HG02798 (cell line): ENCODE results near the gene MAB21L4.

Experiments used
- ATAC-seq: cut with Tn5 transposase; IDR thresholded peaks from one replicate; pipeline ENCODE4 v1.9.1; 2021; ENCODE audit warnings: mild to moderate bottlenecking; ENCODE audit not compliant: unreplicated experiment, poor library complexity

Gene MAB21L4

GRCh38 chr2:240885566-240885965 lies 10.4 kb downstream of the MAB21L4 start:
- no peak for ATAC-seq

GRCh38 chr2:240884745-240885144 lies 11.2 kb downstream of the MAB21L4 start:
- no peak for ATAC-seq

GRCh38 chr2:240884221-240884620 lies 11.7 kb downstream of the MAB21L4 start:
- ATAC-seq = no peak

- no peak for ATAC-seq
Measured at GRCh38 chr2:240881913-240882312, 14.0 kb downstream of the MAB21L4 start.

GRCh38 chr2:240879105-240879504 lies 16.9 kb downstream of the MAB21L4 start:
- ATAC-seq = no peak

- ATAC-seq = no peak
Measured at GRCh38 chr2:240878341-240878936, 17.5 kb downstream of the MAB21L4 start.

DNA sequence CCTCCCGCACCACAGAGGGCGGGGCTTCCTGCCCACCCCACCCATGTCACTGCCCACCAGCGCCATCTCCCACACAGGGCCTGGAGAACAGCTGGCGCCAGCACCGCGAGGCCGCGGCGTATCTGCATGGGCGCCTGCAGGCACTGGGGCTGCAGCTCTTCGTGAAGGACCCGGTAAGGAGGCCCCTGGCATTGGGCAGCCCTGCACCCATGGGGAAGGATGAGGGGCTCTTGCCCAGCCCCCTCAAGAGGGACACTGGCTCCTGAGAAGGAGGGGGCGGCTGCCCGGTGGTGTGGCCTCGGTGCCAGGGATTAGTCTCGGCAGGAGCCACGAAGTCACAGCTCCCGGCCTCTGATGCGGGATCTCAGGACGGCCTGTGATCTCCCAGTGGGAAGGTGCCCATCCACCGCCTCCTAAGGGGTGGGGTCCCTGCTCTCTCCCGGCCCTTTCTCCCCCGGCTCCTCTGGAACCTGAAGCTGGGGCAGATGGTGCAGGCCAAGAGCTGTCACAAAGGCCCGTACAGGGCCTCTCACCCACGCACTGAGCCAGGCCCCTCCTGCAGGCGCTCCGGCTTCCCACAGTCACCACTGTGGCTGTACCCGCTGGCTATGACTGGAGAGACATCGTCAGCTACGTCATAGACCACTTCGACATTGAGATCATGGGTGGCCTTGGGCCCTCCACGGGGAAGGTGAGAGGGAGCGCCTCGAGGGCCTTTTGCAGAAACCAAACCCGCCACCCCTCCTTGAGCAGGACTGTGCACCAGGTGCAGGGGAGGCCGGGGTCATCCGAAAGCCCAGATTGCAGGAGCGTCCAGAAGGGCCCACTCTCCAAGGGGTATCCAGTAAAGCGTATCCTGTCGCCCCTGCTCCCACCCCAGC lies 18.3 kb downstream of the MAB21L4 start:
- no peak for ATAC-seq

GRCh38 chr2:240876475-240877251 lies 19.3 kb downstream of the MAB21L4 start:
- no peak for ATAC-seq

GRCh38 chr2:240876035-240876474 lies 19.9 kb downstream of the MAB21L4 start:
- no peak for ATAC-seq

DNA sequence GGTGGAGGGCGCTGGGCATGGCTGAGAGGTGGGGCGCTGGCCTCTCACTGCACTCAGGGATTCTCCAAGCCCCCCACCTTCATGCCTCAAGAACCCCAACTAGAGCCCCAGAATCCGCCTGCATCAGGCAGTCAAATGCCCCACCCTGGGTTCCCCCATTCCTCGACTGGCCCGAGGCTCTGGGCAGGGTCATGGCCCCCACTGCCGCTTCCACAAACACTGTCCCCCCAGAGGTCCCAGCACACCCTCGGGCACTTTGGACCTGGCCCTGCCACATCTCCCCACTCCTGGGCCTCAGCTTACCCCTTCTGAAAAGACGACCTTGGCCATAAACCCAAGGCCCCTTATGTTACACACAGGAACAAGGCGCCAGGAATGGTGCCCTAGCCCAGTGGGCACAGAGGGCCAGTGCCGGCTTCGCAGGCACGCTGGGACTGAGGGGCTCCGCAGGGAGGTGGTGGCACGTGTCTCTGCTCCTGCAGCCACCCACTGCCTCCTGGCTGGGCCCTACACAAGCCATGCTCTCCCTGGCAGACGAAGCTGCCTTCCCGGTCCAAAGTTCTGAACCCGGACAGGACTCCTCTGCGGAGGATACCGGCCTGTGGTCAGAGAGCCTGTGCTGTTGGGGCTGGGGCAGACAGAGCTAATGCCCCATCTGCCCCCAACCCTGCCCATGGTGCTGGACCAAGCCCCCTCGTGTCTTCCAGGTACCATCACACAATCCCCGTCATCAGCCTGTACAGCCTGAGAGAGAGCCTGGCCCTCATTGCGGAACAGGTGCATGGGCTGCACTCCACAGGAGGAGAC lies 20.5 kb downstream of the MAB21L4 start:
- no peak for ATAC-seq

DNA sequence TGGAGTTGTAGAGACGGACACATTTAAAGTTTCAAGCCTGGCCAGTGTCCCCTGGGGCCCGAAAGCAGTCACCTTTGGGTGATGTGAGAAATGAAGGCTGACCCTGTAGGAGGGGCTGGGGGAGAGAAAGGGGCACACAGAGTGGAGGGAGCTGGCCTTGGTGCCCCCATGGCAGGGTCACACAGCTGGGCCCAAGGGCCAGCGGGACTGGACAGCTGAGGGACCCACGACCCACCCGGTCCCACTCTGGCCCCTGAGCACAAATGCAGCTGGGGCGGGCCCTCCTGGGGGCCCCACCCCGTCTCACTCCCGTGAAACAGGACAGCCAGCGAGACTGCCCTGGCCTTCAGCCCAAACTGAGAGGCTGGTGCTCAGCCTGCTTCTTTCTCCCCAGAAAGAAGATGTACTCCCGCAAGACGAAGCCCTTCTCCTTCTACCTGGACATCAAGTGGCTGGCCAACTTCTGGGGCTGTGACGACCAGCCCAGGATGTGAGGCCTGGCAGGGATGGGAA lies 21.2 kb downstream of the MAB21L4 start:
- no peak for ATAC-seq

DNA sequence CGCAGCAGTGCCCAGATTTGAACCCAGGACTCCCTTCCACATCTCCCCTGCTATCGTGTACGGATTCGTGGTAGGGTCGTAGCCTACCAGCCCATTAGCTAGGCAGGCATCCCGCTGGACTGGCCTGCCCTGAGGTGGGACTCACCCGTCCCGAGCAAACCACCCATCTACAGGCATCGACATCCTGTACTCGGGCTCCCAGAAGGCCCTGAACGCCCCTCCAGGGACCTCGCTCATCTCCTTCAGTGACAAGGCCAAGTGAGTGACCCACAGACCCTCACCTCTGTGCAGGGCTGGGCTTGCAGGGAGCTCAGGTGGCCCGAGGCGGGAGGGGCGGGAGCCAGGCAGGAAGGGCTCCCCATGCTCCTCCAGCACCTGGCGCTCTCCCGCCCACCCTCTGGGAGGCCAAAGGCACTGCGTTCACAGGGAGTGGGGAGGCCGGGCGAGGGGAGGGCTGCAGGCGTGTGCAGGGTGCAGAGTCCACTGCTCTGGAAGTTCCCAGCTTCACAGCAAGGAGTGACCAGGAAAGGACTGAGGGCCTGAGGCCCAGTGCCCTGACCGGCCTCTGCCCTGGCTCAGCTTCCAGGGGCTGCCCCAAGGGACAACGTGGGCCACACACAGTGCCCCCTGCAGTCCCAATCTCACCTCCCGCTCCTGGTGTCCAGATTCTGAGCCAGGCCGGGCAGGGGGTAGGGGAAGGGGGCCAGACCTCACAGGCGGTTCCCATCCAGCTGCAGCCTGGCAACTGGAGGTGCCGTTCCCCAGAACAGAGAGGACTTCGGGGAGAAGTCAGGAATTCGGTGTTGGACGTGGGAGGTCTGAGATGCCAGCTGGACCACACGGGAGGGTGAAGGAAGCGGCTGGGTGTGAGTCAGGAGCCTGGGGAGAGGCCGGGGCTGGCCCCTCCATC lies 21.9 kb downstream of the MAB21L4 start:
- ATAC-seq = no peak

- no peak for ATAC-seq
Measured at GRCh38 chr2:240873098-240873788, 22.7 kb downstream of the MAB21L4 start.

- no peak for ATAC-seq
Measured at GRCh38 chr2:240872317-240873097, 23.4 kb downstream of the MAB21L4 start.

GRCh38 chr2:240871071-240871958 lies 24.6 kb downstream of the MAB21L4 start:
- ATAC-seq = no peak

- ATAC-seq = no peak
Measured at GRCh38 chr2:240869956-240870875, 25.7 kb downstream of the MAB21L4 start.
